HEK293T (cell line): ENCODE data around the gene CBX5.
A peak's percentile ranks its signal among the peaks of the same experiment; 100 is the strongest.
"Not testable (repeated sequence)": the region's sequence is repeated elsewhere in the genome, so short reads cannot be mapped to it uniquely, and the experiment has no call there.

Source experiments
- CTCF ChIA-PET: fragments of 350-600 bp; formaldehyde crosslinking; extraction: SDS; loops from one replicate; lab custom pipeline; 2021; ENCODE audit warnings: antibody characterized with exemption, inconsistent platforms; lab: Yijun Ruan, JAX
- POLR2A ChIA-PET: fragments of 350-600 bp; formaldehyde crosslinking; extraction: SDS; loops from one replicate; lab custom pipeline; 2020; ENCODE audit warnings: antibody characterized with exemption, inconsistent platforms; lab: Yijun Ruan, JAX
- DNase-seq: peaks from one replicate; pipeline ENCODE4 v3.0.0; 2012; ENCODE audit warnings: mixed read lengths; ENCODE audit errors: extremely low spot score
- BHLHE40 ChIP-seq: fragments of 450-650 bp; IDR thresholded peaks from 2 replicates; pipeline ENCODE4 v1.6.1; 2016; ENCODE audit warnings: mild to moderate bottlenecking, moderate library complexity, borderline replicate concordance
- CTBP1 ChIP-seq: fragments of 450-650 bp; IDR thresholded peaks from 2 replicates; pipeline ENCODE4 v1.6.1; 2016; ENCODE audit warnings: borderline replicate concordance
- ELF4 ChIP-seq: fragments of 450-650 bp; IDR thresholded peaks from 2 replicates; pipeline ENCODE4 v1.6.1; 2017; ENCODE audit warnings: antibody characterized with exemption
- FOXK2 ChIP-seq: fragments of 450-650 bp; IDR thresholded peaks from 2 replicates; pipeline ENCODE4 v1.6.1; 2016; ENCODE audit warnings: mild to moderate bottlenecking
- HDGF ChIP-seq: fragments of 450-650 bp; IDR thresholded peaks from 2 replicates; pipeline ENCODE4 v1.6.1; 2017; ENCODE audit warnings: antibody characterized with exemption, borderline replicate concordance
- L3MBTL2 ChIP-seq: fragments of 450-650 bp; conservative IDR thresholded peaks from 2 replicates; pipeline ENCODE4 v1.6.1; 2016; ENCODE audit warnings: mild to moderate bottlenecking
- LEF1 ChIP-seq: fragments of 450-650 bp; IDR thresholded peaks from 2 replicates; pipeline ENCODE4 v1.6.1; 2017; ENCODE audit warnings: mild to moderate bottlenecking, borderline replicate concordance
- NFRKB ChIP-seq: fragments of 450-650 bp; IDR thresholded peaks from 2 replicates; pipeline ENCODE4 v1.6.1; 2016; ENCODE audit warnings: mild to moderate bottlenecking, moderate library complexity
- SUZ12 ChIP-seq: fragments of 450-650 bp; IDR thresholded peaks from 2 replicates; pipeline ENCODE4 v1.6.1; 2016; ENCODE audit warnings: mild to moderate bottlenecking
- ZNF384 ChIP-seq: fragments of 450-650 bp; IDR thresholded peaks from 2 replicates; pipeline ENCODE4 v1.6.1; 2016

CBX5 gene

GRCh38 chr12:54287261-54288157 lies 7.6 kb upstream of the CBX5 start:
- TF ChIP-seq BHLHE40 (peak; percentile 3; the same call in 1 of the 2 replicates), NFRKB (no peak; the same call in 1 of the 2 replicates), LEF1 (no peak)
- DNase-seq: no peak
- ChIA-PET CTCF (interaction anchor here (0.5 to 1.7 kb wide), 4 partner anchors 8 to 92 kb away, joined by 3 to 7 read pairs (median 4); partner anchors contain the start of gene COPZ1), POLR2A (interaction anchor here (0.7 to 6.5 kb wide), 10 partner anchors 7 to 71 kb away, joined by 3 to 79 read pairs (median 3); partner anchors contain the start of genes CBX5 and HNRNPA1)

- ChIA-PET CTCF (interaction anchor here (0.5 to 1.7 kb wide), 7 partner anchors 9 to 93 kb away, joined by 3 to 8 read pairs (median 5); partner anchors contain the start of gene COPZ1), POLR2A (interaction anchor here (0.7 to 3.1 kb wide), 8 partner anchors 13 to 73 kb away, joined by 3 to 16 read pairs (median 3); no protein-coding TSS in a partner anchor)
- TF ChIP-seq NFRKB: peak; percentile 33; the same call in 1 of the 2 replicates
- no peak for TF ChIP-seq CTBP1
- no peak for DNase-seq
Measured at GRCh38 chr12:54286042-54287030, 6.4 kb upstream of the CBX5 start.

- POLR2A ChIA-PET: interaction anchor here (1.2 to 3.1 kb wide), 4 partner anchors 16 to 74 kb away, joined by 3 to 16 read pairs (median 6); no protein-coding TSS in a partner anchor
- DNase-seq: no peak
- CTCF ChIA-PET: interaction anchor here (0.7 to 0.9 kb wide), 3 partner anchors 13 to 51 kb away, joined by 3 to 8 read pairs (median 6); no protein-coding TSS in a partner anchor
- TF ChIP-seq ELF4: no peak
- TF ChIP-seq BHLHE40: 0 out of 2 replicates have a peak, but pooled peaks have one; percentile 12
- no peak for TF ChIP-seq L3MBTL2
- no peak for TF ChIP-seq NFRKB
- TF ChIP-seq LEF1: no peak
- TF ChIP-seq FOXK2: no peak
Measured at GRCh38 chr12:54285150-54286041, 5.5 kb upstream of the CBX5 start.

DNA sequence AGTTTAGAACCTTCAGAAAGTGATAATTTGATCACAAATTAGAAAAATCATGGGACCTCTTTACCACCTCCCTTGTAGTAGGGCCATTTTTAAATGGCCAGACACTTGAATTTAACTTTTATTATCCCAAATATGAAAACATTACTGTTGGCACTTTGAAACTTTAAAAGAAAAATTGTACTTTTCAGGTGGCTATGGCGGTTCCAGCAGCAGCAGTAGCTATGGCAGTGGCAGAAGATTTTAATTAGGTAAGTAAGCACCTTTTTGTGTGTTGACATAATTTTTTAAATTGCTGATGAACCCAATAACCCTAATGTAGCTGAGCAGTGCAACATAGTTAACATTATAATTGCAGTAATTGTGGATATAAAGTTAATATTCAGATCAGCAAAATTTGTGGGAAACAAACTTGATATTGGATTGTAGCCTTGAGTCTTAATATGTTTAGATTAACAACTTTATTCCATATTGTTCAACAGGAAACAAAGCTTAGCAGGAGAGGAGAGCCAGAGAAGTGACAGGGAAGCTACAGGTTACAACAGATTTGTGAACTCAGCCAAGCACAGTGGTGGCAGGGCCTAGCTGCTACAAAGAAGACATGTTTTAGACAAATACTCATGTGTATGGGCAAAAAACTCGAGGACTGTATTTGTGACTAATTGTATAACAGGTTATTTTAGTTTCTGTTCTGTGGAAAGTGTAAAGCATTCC lies 4.3 kb upstream of the CBX5 start:
- CTCF ChIA-PET, DNase-seq: not testable (repeated sequence)
- POLR2A ChIA-PET: interaction anchor here (0.7 to 1.7 kb wide), 5 partner anchors 8 to 41 kb away, joined by 3 to 8 read pairs (median 4); partner anchors contain the start of gene COPZ1

- POLR2A ChIA-PET: interaction anchor here (0.8 to 1.7 kb wide), 4 partner anchors 10 to 42 kb away, joined by 3 to 8 read pairs (median 4); partner anchors contain the start of gene COPZ1
- DNase-seq: no peak
- TF ChIP-seq ZNF384 (no peak), SUZ12 (no peak), HDGF (no peak)
- CTCF ChIA-PET: no interaction called here
Measured at GRCh38 chr12:54282949-54283593, 3.1 kb upstream of the CBX5 start.

DNA sequence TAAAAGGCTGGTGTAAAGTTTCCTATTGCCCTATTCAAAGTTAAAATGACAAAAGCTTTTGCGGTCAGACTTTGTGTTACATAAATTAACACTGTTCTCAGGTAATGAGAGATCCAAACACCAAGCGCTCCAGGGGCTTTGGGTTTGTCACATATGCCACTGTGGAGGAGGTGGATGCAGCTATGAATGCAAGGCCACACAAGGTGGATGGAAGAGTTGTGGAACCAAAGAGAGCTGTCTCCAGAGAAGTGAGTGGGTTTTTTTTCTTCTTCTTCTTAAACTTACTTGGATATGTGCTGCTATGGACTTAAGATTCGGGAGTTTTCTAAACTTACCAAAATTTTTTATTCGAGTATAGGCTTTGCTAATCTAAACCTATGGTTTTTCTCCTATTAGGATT lies 1.8 kb upstream of the CBX5 start:
- CTCF ChIA-PET, DNase-seq: not testable (repeated sequence)
- POLR2A ChIA-PET: interaction anchor here (0.7 to 5.2 kb wide), 8 partner anchors 9 to 76 kb away, joined by 3 to 175 read pairs (median 35); no protein-coding TSS in a partner anchor
- 0 out of 2 replicates have a peak, but pooled peaks have one; percentile 9 for TF ChIP-seq BHLHE40

DNA sequence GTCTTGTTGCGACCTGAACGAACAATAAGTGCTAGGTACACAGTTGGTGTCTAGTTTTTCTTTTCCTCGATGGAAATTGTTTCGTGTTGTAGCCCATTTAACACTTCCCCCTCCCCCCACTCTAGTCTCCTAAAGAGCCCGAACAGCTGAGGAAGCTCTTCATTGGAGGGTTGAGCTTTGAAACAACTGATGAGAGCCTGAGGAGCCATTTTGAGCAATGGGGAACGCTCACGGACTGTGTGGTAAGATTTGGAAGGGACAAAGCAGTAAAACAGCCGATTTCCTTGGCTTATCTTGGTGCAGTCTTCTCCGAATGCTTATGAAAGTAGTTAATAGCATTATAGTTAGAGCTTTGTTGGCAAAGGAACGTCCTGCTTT lies 1.3 kb upstream of the CBX5 start:
- 0 out of 2 replicates have a peak, but pooled peaks have one; percentile 35 for TF ChIP-seq L3MBTL2
- DNase-seq, CTCF ChIA-PET: not testable (repeated sequence)
- POLR2A ChIA-PET: interaction anchor here (0.7 to 5.2 kb wide), 9 partner anchors 10 to 77 kb away, joined by 3 to 175 read pairs (median 42); partner anchors contain the start of gene COPZ1
